Caki2 (cell line): ENCODE measurements around the gene WNT2B. TPM values are rescaled to one million over a fixed set of nuclear protein-coding genes. Genes with fewer than 3 reads are reported as not detected.

Experiments used
- DNase-seq: peaks from one replicate; pipeline ENCODE4 v3.0.0-alpha.2; 2015; ENCODE audit warnings: low read depth
- in situ Hi-C: cut with HindIII; loops from 2 replicates; pipeline ENCODE4 v1.10.0; 2016; ENCODE audit warnings: low sequenced_read_pairs, low pct_unique_long_range_greater_than_20kb, mixed read lengths
- total RNA-seq: library from RNA; depleted of rRNA; stranded (reverse); fragments of >200 nt; shearing (Covaris generic); gene quantifications from 2 replicates; pipeline ENCODE4 v1.2.3, GENCODE V29; 2014; ENCODE audit warnings: low replicate concordance

Gene WNT2B
- total RNA-seq, 1 experiment from 2014 or later, result 0.37 TPM

GRCh38 chr1:112502826-112503225 lies 5.9 kb upstream of the WNT2B start:
- DNase-seq, result no peak
- in situ Hi-C loops, result no loop called here

- in situ Hi-C loops, result no loop called here
- DNase-seq, result no peak
Measured at GRCh38 chr1:112504001-112504660, 4.6 kb upstream of the WNT2B start.

- in situ Hi-C loops, result no loop called here
Measured at GRCh38 chr1:112504661-112505399, 3.9 kb upstream of the WNT2B start.

GRCh38 chr1:112505400-112505785 lies 3.4 kb upstream of the WNT2B start:
- DNase-seq, result no peak
- in situ Hi-C loops, result no loop called here

More at GRCh38 chr1:112504661-112505399, 3.9 kb upstream of the WNT2B start:
- no peak for DNase-seq

- DNase-seq, result no peak
- in situ Hi-C loops, result no loop called here
Measured at GRCh38 chr1:112505878-112506277, 2.9 kb upstream of the WNT2B start.

DNA sequence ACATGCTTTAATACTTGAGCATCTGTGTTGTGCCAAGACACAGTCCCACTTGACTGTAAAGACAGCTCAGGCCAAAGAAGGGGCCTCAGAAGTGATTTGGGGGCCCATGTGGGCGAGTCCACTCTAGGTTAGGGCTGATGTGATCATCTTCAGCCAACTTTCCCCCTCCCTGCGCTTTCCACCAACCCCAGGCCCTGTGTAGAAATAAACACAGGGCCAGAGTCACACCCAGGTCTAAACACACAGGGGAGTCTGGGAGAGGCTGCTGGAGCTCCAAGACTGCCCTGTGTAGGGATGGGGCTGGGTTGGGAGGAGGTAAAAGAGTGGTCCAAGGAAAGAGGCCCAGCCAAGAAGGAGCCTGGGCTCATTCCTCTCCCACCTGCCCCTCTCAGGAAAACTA lies 2.5 kb upstream of the WNT2B start:
- no peak for DNase-seq
- in situ Hi-C loops, result no loop called here

DNA sequence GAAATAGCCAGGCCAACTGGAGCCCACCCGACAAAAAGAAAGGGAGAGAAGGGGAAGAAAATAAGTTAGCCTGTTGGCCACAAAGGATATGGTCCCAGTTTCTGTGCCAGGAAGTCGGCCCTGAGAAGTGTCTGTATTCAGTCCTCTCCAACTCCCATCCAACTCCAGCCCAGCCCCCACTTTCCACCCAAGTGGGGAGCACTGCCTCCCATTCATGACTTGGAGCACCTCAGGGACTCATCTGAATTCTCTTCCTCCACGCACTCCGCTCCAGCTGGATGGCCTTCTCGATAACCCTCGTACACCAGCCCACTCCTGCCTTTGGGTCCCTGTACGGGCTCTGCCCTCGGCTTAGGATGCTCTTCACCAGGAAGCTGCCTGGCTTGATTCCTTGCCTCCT lies 2.0 kb upstream of the WNT2B start:
- no peak for DNase-seq
- in situ Hi-C loops, result no loop called here

DNA sequence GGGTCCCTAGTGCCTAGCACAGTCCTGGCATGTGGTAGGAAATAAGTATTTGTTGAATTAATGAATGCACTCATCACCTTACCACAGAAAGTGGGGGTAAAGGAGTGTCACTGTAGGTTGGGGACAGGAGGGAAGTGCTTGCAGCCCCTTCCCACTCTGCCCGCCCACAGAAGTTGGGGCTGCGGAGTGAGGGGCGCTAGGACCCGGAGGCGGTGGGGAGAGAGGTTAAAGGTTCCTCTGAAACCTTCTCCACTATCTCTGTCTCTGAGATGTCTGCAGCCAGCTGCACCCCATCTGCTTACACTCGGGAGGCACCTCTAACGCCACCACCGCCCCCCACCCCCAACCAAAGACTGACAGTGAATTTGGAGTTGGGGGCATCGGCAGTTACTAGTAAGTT lies 1.4 kb upstream of the WNT2B start:
- in situ Hi-C loops, result no loop called here
- no peak for DNase-seq

- DNase-seq, result no peak
- in situ Hi-C loops, result no loop called here
Measured at GRCh38 chr1:112507921-112508277, 866 bp upstream of the WNT2B start.

DNA sequence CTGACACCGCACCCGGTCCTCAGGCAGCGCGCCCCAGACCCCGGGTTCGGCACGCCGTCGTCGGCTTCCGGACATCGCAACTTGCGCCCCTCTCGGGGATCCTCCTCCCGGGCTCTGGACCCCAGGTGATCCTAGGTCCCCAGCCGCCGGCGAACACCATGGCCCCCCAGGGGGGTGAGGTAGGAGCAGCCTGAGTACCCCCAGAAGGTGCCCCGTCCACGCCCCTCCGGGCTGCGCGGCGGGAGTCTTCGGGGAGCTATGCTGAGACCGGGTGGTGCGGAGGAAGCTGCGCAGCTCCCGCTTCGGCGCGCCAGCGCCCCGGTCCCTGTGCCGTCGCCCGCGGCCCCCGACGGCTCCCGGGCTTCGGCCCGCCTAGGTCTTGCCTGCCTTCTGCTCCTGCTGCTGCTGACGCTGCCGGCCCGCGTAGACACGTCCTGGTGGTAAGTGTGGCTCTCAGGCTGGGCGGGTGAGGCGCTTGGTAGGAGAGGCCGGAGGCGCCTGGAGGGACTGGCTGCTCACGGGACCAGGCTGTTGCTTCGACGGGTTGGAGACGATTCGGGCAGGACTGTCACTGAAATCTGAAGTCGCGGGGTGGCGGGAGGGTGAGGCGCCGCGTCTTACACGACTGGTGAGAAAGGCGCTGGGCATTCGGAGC lies 367 bp downstream of the WNT2B start:
- in situ Hi-C loops, result no loop called here
- DNase-seq, result no peak

DNA sequence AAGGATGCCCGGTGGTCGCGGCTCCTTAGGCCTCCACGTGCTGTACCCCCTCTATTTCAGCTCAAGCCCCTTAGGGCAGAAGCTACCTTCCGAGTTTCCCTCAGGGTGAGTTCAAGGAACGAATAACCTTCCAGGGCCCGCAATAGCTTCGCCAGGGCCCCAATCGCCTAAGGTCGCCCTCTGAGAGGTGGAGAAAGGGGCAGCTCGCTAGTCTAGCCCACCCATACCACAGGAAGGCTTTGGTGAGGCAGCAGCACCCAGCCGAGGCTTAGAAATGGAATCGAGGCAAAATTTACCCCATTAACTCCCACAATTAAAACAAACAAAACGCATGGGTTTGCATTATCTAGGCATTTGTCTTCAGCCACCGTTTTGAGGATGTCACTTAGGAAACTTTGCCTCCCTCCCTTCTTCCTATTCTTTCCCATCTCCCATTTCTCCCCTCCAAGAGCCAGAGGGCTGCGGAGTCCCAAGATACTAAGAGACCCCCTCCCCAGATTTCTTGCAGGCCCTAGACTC lies 954 bp downstream of the WNT2B start:
- in situ Hi-C loops, result no loop called here
- DNase-seq, result no peak

GRCh38 chr1:112510340-112510739 lies 1.6 kb downstream of the WNT2B start:
- in situ Hi-C loops, result no loop called here

GRCh38 chr1:112511897-112512296 lies 3.1 kb downstream of the WNT2B start:
- DNase-seq, result no peak
- in situ Hi-C loops, result no loop called here

More at GRCh38 chr1:112510340-112510739, 1.6 kb downstream of the WNT2B start:
- DNase-seq, result no peak

DNA sequence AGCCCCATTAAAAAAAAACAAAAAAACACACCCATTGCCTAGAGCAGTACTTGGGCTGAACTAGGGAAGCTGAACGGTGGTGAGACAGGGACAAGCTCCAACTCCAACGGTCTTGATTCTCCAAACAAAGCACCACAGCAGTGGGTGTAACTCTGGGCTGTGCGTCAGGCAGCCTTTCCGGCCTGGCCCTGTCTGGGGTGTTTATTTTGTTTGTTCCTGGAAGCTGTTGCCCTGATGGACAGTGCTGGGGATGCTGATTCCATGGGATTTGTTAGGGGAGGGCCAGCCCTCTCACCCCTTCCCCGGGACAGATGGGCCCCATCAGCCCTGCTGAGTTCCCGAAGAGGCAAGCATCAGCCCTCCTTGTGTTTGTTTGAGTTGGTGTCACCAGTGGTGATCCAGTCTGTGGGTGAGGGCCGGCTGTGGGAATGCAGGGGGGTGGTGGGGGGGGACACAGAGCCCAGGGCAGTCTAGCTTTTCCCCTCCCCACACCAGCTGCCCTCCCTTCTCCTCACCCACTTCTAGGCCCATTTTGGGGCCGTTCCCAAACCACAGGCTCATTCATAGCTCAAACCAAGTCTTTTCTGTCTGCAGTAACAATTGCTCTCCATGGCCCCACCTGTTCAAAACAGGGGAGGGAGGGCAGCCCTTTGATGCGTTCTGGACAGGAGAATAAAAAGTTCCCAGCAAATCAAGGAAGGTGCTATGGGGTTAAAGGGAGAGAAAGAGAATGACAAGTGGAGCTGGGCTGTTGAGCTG lies 4.5 kb downstream of the WNT2B start:
- in situ Hi-C loops, result no loop called here
- DNase-seq, result no peak

DNA sequence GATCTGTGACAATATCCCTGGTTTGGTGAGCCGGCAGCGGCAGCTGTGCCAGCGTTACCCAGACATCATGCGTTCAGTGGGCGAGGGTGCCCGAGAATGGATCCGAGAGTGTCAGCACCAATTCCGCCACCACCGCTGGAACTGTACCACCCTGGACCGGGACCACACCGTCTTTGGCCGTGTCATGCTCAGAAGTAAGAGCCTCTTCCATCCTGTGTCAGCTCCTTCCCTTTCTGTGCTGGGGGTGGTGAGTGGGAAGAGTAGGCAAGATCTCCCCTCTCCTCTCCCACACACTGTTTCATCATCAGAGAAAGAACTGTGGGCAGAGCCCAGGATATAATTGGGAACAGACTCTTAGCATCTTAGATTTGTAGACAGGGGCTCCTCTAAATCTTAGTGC lies 6.1 kb downstream of the WNT2B start:
- in situ Hi-C loops, result no loop called here
- DNase-seq, result no peak

DNA sequence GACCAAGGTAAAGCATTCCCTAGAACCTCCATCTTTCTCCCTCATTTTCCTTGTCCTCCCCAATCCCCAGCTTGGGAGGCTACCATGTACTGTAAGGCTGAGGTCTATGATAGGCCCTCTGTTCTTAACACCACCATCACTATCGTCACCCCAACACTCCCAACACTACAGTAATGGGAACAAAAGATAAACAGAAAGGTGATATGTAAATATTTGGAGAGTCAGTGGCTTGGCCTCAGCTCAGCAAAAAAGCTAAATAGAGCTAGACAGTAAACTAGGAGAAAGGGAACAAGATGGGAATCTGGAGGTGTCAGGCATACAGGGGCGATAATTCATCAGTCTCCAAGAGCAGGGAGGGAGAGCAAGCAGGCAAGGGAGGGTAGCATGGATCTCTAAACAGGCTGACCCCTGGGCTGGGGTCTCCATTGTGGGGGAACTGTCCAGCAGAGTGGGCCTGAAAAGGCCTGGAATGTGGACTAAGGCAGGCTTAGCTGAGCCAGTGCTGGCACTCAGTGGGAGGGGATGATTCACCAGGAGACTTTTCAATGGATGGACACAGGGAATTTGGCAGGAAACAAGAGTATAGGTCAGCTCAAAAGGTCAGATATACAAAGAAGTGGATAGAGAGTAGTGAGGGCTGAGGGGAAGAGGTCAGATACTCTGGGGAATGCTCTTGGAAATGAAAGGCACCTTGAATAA lies 6.7 kb downstream of the WNT2B start:
- in situ Hi-C loops, result no loop called here

DNA sequence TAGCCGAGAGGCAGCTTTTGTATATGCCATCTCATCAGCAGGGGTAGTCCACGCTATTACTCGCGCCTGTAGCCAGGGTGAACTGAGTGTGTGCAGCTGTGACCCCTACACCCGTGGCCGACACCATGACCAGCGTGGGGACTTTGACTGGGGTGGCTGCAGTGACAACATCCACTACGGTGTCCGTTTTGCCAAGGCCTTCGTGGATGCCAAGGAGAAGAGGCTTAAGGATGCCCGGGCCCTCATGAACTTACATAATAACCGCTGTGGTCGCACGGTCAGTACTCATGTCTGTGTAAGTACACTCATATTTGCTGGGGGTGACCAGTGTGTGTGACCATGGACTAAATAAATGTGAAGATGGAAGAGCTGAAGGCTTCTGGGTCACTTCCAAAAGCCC lies 7.4 kb downstream of the WNT2B start:
- DNase-seq, result no peak
- in situ Hi-C loops, result no loop called here

More for the DNA sequence above, 6.7 kb downstream of the WNT2B start:
- DNase-seq, result peak; percentile 68

- in situ Hi-C loops, result no loop called here
- no peak for DNase-seq
Measured at GRCh38 chr1:112517231-112517630, 8.5 kb downstream of the WNT2B start.
